Measurements from ENCODE around the gene HOXA7.

- TF ChIP-seq YY1 (IDR thresholded peaks at IDR 0.05; ENCODE audit: insufficient read depth, insufficient read length) (no peak), ZNF274 (IDR thresholded peaks at IDR 0.05; ENCODE audit: low read depth, low read length) (no peak), SUZ12 (IDR thresholded peaks at IDR 0.05; ENCODE audit: extremely low read depth, insufficient read depth, insufficient read length) (peak; percentile 99)
These were observed 16.9 kb downstream of the HOXA7 start for GRCh38 chr7:27139334-27140125.

All from NT2/D1 (cell line).